RWPE2 (cell line): Measurements from ENCODE around the gene TSFM.

Experiments used
- ATAC-seq: fragments of 200-7000 bp; cut with Tn5 transposase; 3 replicates; pipeline ENCODE4 v1.9.1; 2021; ENCODE audit warnings: low read depth
- DNase-seq: peaks from one replicate; pipeline ENCODE4 v3.0.0-alpha.2; 2020; ENCODE audit warnings: low spot score
- H3K27ac ChIP-seq: fragments of 450-650 bp; 2 replicates; pipeline ENCODE4 v1.5.1; 2017; ENCODE audit warnings: mild to moderate bottlenecking; ENCODE audit not compliant: poor library complexity, severe bottlenecking
- H3K27me3 ChIP-seq: fragments of 250-450 bp; sonication (Bioruptor Pico); 2 replicates; pipeline ENCODE4 v1.5.1; 2021; ENCODE audit warnings: mild to moderate bottlenecking, moderate library complexity; ENCODE audit not compliant: insufficient read depth, poor library complexity, severe bottlenecking
- H3K36me3 ChIP-seq: fragments of 250-450 bp; sonication (Bioruptor Pico); 2 replicates; pipeline ENCODE4 v1.5.1; 2020; ENCODE audit warnings: low read depth, mild to moderate bottlenecking, moderate library complexity
- H3K4me1 ChIP-seq: fragments of 250-450 bp; sonication (Bioruptor Pico); 2 replicates; pipeline ENCODE4 v1.5.1; 2021; ENCODE audit warnings: mild to moderate bottlenecking, moderate library complexity; ENCODE audit not compliant: insufficient read depth, poor library complexity, severe bottlenecking
- H3K4me3 ChIP-seq: fragments of 250-450 bp; sonication (Bioruptor Pico); 2 replicates; pipeline ENCODE4 v1.5.1; 2021; ENCODE audit warnings: mild to moderate bottlenecking, moderate library complexity; ENCODE audit not compliant: severe bottlenecking
- H3K9me3 ChIP-seq: fragments of 250-450 bp; sonication (Bioruptor Pico); 2 replicates; pipeline ENCODE4 v1.5.1; 2021; ENCODE audit warnings: mild to moderate bottlenecking, moderate library complexity; ENCODE audit not compliant: severe bottlenecking
- CTCF ChIP-seq: fragments of 450-650 bp; IDR thresholded peaks from one replicate; pipeline ENCODE4 v1.5.1; 2017; ENCODE audit warnings: mild to moderate bottlenecking, moderate library complexity; ENCODE audit not compliant: poor library complexity, severe bottlenecking

TSFM gene

GRCh38 chr12:57809425-57809824, 26.8 kb downstream of the TSFM start:
- no peak for TF ChIP-seq CTCF
- DNase-seq (peak; percentile 8), ATAC-seq (no peak)
- H3K27ac ChIP-seq = no peak overlapping the region
- H3K36me3 ChIP-seq = no peaks in the 10 kb centered on the region
- H3K9me3 ChIP-seq = no peaks in the 10 kb centered on the region
- no peaks in the 10 kb centered on the region for H3K27me3 ChIP-seq
- H3K4me3 ChIP-seq = no peak overlapping the region
- peaks cover 6% of the 10 kb centered on the region for H3K4me1 ChIP-seq

- Histone ChIP-seq H3K4me3 (no peak overlapping the region), H3K36me3 (no peaks in the 10 kb centered on the region), H3K27ac (no peak overlapping the region), H3K4me1 (peaks cover 6% of the 10 kb centered on the region), H3K9me3 (no peaks in the 10 kb centered on the region), H3K27me3 (no peaks in the 10 kb centered on the region)
- ATAC-seq (peak; percentile 83), DNase-seq (peak; percentile 58)
- TF ChIP-seq CTCF = no peak
These were observed 27.9 kb downstream of the TSFM start for GRCh38 chr12:57810450-57810849.

GRCh38 chr12:57811028-57811755, 28.6 kb downstream of the TSFM start:
- no peaks in the 10 kb centered on the region for H3K9me3 ChIP-seq
- peak; percentile 38 for DNase-seq
- no peak overlapping the region for H3K27ac ChIP-seq
- no peak overlapping the region for H3K4me3 ChIP-seq
- no peaks in the 10 kb centered on the region for H3K36me3 ChIP-seq
- no peak for TF ChIP-seq CTCF
- H3K4me1 ChIP-seq = peaks cover 6% of the 10 kb centered on the region
- no peaks in the 10 kb centered on the region for H3K27me3 ChIP-seq
- no peak for ATAC-seq

- H3K4me1 ChIP-seq = peaks cover 6% of the 10 kb centered on the region
- H3K27ac ChIP-seq = no peak overlapping the region
- TF ChIP-seq CTCF = no peak
- DNase-seq (no peak), ATAC-seq (no peak)
- H3K27me3 ChIP-seq = no peaks in the 10 kb centered on the region
- no peak overlapping the region for H3K4me3 ChIP-seq
- H3K36me3 ChIP-seq = no peaks in the 10 kb centered on the region
- no peaks in the 10 kb centered on the region for H3K9me3 ChIP-seq
These were observed 30.8 kb downstream of the TSFM start for GRCh38 chr12:57813111-57813970.
